Measurements from ENCODE around the gene HPCAL1.

Gene HPCAL1

GRCh38 chr2:10406491-10407188, 103.9 kb downstream of the HPCAL1 start:
- no peak for DNase-seq (ENCODE audit: low read depth, low spot score)

- no peak for DNase-seq (ENCODE audit: low read depth, low spot score)
Observed at GRCh38 chr2:10407432-10407831, 104.7 kb downstream of the HPCAL1 start.

GRCh38 chr2:10407841-10408648, 105.3 kb downstream of the HPCAL1 start:
- peak; percentile 14 for DNase-seq (ENCODE audit: low read depth, low spot score)

- DNase-seq (ENCODE audit: low read depth, low spot score), result peak; percentile 63
Observed at GRCh38 chr2:10408649-10409579, 106.2 kb downstream of the HPCAL1 start.

- no peak for DNase-seq (ENCODE audit: low read depth, low spot score)
Observed at GRCh38 chr2:10410001-10410822, 107.5 kb downstream of the HPCAL1 start.

- no peak for DNase-seq (ENCODE audit: low read depth, low spot score)
Observed at GRCh38 chr2:10410823-10411437, 108.2 kb downstream of the HPCAL1 start.

GRCh38 chr2:10411557-10411956, 108.9 kb downstream of the HPCAL1 start:
- DNase-seq (ENCODE audit: low read depth, low spot score), result no peak

GRCh38 chr2:10412380-10412779, 109.7 kb downstream of the HPCAL1 start:
- no peak for DNase-seq (ENCODE audit: low read depth, low spot score)

GRCh38 chr2:10413503-10413902, 110.8 kb downstream of the HPCAL1 start:
- DNase-seq (ENCODE audit: low read depth, low spot score), result no peak

GRCh38 chr2:10413991-10414451, 111.3 kb downstream of the HPCAL1 start:
- DNase-seq (ENCODE audit: low read depth, low spot score), result no peak

GRCh38 chr2:10414591-10414990, 111.9 kb downstream of the HPCAL1 start:
- no peak for DNase-seq (ENCODE audit: low read depth, low spot score)

- no peak for DNase-seq (ENCODE audit: low read depth, low spot score)
Observed at GRCh38 chr2:10415048-10415447, 112.3 kb downstream of the HPCAL1 start.

- no peak for DNase-seq (ENCODE audit: low read depth, low spot score)
Observed at GRCh38 chr2:10415640-10416039, 112.9 kb downstream of the HPCAL1 start.

- no peak for DNase-seq (ENCODE audit: low read depth, low spot score)
Observed at GRCh38 chr2:10417551-10418335, 115.0 kb downstream of the HPCAL1 start.

- DNase-seq (ENCODE audit: low read depth, low spot score), result no peak
Observed at GRCh38 chr2:10419553-10420257, 117.0 kb downstream of the HPCAL1 start.

- DNase-seq (ENCODE audit: low read depth, low spot score), result no peak
Observed at GRCh38 chr2:10422251-10422650, 119.5 kb downstream of the HPCAL1 start.

- DNase-seq (ENCODE audit: low read depth, low spot score), result no peak
Observed at GRCh38 chr2:10422732-10423399, 120.2 kb downstream of the HPCAL1 start.

- no peak for DNase-seq (ENCODE audit: low read depth, low spot score)
Observed at GRCh38 chr2:10423400-10423774, 120.7 kb downstream of the HPCAL1 start.

- no peak for DNase-seq (ENCODE audit: low read depth, low spot score)
Observed at GRCh38 chr2:10424051-10424450, 121.3 kb downstream of the HPCAL1 start.

Data from activated naive CD8-positive, alpha-beta T cell treated with anti-CD3 and anti-CD28 coated beads, Interleukin-2, amount 50 U/mL, for 16 hours (primary cell).